Activated B cell treated with CpG ODN at 0.5 μM for 24 hours (primary cell): ENCODE measurements around the gene FAM20B. TPM values are rescaled to one million over a fixed set of nuclear protein-coding genes. Genes with fewer than 3 reads are reported as not detected.

ENCODE experiments used
- ATAC-seq: fragments of 200-7000 bp; cut with Tn5 transposase; one replicate; pipeline ENCODE4 v1.10.0; 2021; ENCODE audit warnings: low read depth, mild to moderate bottlenecking, moderate library complexity
- CTCF ChIA-PET: fragments of 350-600 bp; sonication (Branson Sonifier 250); formaldehyde crosslinking; loops from one replicate; lab custom pipeline; 2021; ENCODE audit warnings: antibody characterized with exemption; lab: Charles Lee
- POLR2A ChIA-PET: fragments of 350-600 bp; sonication (Branson Sonifier 250); formaldehyde crosslinking; loops from one replicate; lab custom pipeline; 2021; ENCODE audit warnings: antibody characterized with exemption; lab: Charles Lee
- DNase-seq: peaks from one replicate; pipeline ENCODE4 v3.0.0; 2022
- H3K27ac Mint-ChIP-seq: one replicate; pipeline ENCODE4 v1.8.0; 2020; ENCODE audit warnings: mixed read lengths
- H3K27me3 Mint-ChIP-seq: one replicate; pipeline ENCODE4 v1.8.0; 2021; ENCODE audit warnings: mixed read lengths
- H3K36me3 Mint-ChIP-seq: one replicate; pipeline ENCODE4 v1.8.0; 2021; ENCODE audit warnings: low read depth, mixed read lengths
- H3K4me1 Mint-ChIP-seq: one replicate; pipeline ENCODE4 v1.8.0; 2021; ENCODE audit warnings: mixed read lengths
- H3K4me3 Mint-ChIP-seq: one replicate; pipeline ENCODE4 v1.8.0; 2020; ENCODE audit warnings: mild to moderate bottlenecking, mixed read lengths
- H3K9me3 Mint-ChIP-seq: one replicate; pipeline ENCODE4 v1.8.0; 2020; ENCODE audit warnings: mixed read lengths
- CTCF ChIP-seq: fragments of 200-600 bp; IDR thresholded peaks from one replicate; pipeline ENCODE4 v1.8.0; 2022; ENCODE audit warnings: antibody characterized with exemption, mild to moderate bottlenecking
- intact Hi-C: fragments of 100-400 bp; cut with micrococcal nuclease; formaldehyde crosslinking; loops from one replicate; pipeline ENCODE4 v1.15.1; 2024
- total RNA-seq: library from RNA; stranded (reverse); gene quantifications from 2 replicates; pipeline ENCODE4 v1.2.3, GENCODE V29; 2022

Gene FAM20B
- total RNA-seq, 1 donor from 2014 or later: 27.5 TPM

GRCh38 chr1:179121159-179121938 is 95.7 kb downstream of the FAM20B start:
- DNase-seq (no peak), ATAC-seq (peak; percentile 47)

GRCh38 chr1:179124873-179125272 is 99.2 kb downstream of the FAM20B start:
- POLR2A ChIA-PET: no interaction called here
- intact Hi-C loops: loop anchor here (5.0 kb wide), 2 partner anchors 102 to 593 kb away; partner anchors contain the start of gene ABL2
- Mint-ChIP-seq H3K27ac (no peak overlapping the region), H3K27me3 (no peaks in the 10 kb centered on the region), H3K36me3 (peaks cover 29% of the 10 kb centered on the region), H3K9me3 (no peaks in the 10 kb centered on the region), H3K4me1 (peaks cover 17% of the 10 kb centered on the region), H3K4me3 (no peak overlapping the region)
- DNase-seq (no peak), ATAC-seq (no peak)
- no peak for TF ChIP-seq CTCF
- CTCF ChIA-PET: no interaction called here

More at GRCh38 chr1:179121159-179121938, 95.7 kb downstream of the FAM20B start:
- ChIA-PET POLR2A (no interaction called here), CTCF (interaction anchor here (0.7 to 3.4 kb wide), 20 partner anchors 9 to 811 kb away, joined by 3 to 52 read pairs (median 4); partner anchors contain the start of genes AXDND1, SOAT1 and TOR3A)
- H3K4me3 Mint-ChIP-seq: no peak overlapping the region
- H3K9me3 Mint-ChIP-seq: no peaks in the 10 kb centered on the region
- H3K27ac Mint-ChIP-seq: no peak overlapping the region
- peaks cover 56% of the 10 kb centered on the region for H3K36me3 Mint-ChIP-seq
- peaks cover 8% of the 10 kb centered on the region for H3K4me1 Mint-ChIP-seq
- intact Hi-C loops: loop anchor here (1.0 to 5.0 kb wide), 7 partner anchors 42 to 589 kb away; partner anchors contain the start of genes ABL2 and AXDND1
- peak; percentile 66 for TF ChIP-seq CTCF
- H3K27me3 Mint-ChIP-seq: no peaks in the 10 kb centered on the region

Other genes with a start within 250 kb of the FAM20B start
- gene ANGPTL1, start 154.8 kb upstream of the FAM20B start, total RNA-seq: not detected in 2 replicates
- gene TOR3A, start 56.2 kb downstream of the FAM20B start, total RNA-seq: 59.5 and 60.8 TPM in 2 replicates
- 15.2 and 15.6 TPM in 2 replicates for gene ABL2, start 203.8 kb downstream of the FAM20B start, total RNA-seq